ENCODE results near the gene SIGLEC7. TPM values are rescaled to one million over a fixed set of nuclear protein-coding genes. Genes with fewer than 3 reads are reported as not detected.
"Not testable (repeated sequence)": the region's sequence is repeated elsewhere in the genome, so short reads cannot be mapped to it uniquely, and the experiment has no call there.

Gene SIGLEC7
- total RNA-seq, 2 donors from 2014 or later, result 1.8 to 5.5 TPM

GRCh38 chr19:51135004-51135403, 7.1 kb upstream of the SIGLEC7 start:
- no peak for DNase-seq (ENCODE audit: low spot score)
- intact Hi-C loops (cut with DNase I), result no loop called here

- intact Hi-C loops (cut with DNase I), result no loop called here
- DNase-seq (ENCODE audit: low spot score), result peak; percentile 62
Measured at GRCh38 chr19:51135986-51136762, 5.9 kb upstream of the SIGLEC7 start.

- DNase-seq (ENCODE audit: low spot score), result peak; percentile 77
- intact Hi-C loops (cut with DNase I), result no loop called here
Measured at GRCh38 chr19:51136851-51137551, 5.1 kb upstream of the SIGLEC7 start.

GRCh38 chr19:51137792-51138425, 4.2 kb upstream of the SIGLEC7 start:
- intact Hi-C loops (cut with DNase I), result no loop called here
- DNase-seq (ENCODE audit: low spot score), result peak; percentile 57

- intact Hi-C loops (cut with DNase I), result no loop called here
- peak; percentile 87 for DNase-seq (ENCODE audit: low spot score)
Measured at GRCh38 chr19:51138549-51138979, 3.5 kb upstream of the SIGLEC7 start.

GRCh38 chr19:51139299-51140014, 2.6 kb upstream of the SIGLEC7 start:
- intact Hi-C loops (cut with DNase I), result no loop called here
- DNase-seq (ENCODE audit: low spot score), result peak; percentile 45

GRCh38 chr19:51140441-51140840, 1.7 kb upstream of the SIGLEC7 start:
- intact Hi-C loops (cut with DNase I), result no loop called here
- DNase-seq (ENCODE audit: low spot score), result no peak

GRCh38 chr19:51141181-51141580, 920 bp upstream of the SIGLEC7 start:
- DNase-seq (ENCODE audit: low spot score), result no peak
- intact Hi-C loops (cut with DNase I), result no loop called here

GRCh38 chr19:51142809-51143475, 841 bp downstream of the SIGLEC7 start:
- DNase-seq (ENCODE audit: low spot score), result not testable (repeated sequence)
- intact Hi-C loops (cut with DNase I), result loop anchor here in 1 of 2 donors (2.0 kb wide), 1 partner anchor 18 kb away; the partner anchor contains the start of gene SIGLEC9

- DNase-seq (ENCODE audit: low spot score), result no peak
- intact Hi-C loops (cut with DNase I), result loop anchor here in 1 of 2 donors (2.0 kb wide), 1 partner anchor 19 kb away; the partner anchor contains the start of gene SIGLEC9
Measured at GRCh38 chr19:51143486-51143885, 1.4 kb downstream of the SIGLEC7 start.

GRCh38 chr19:51144482-51145045, 2.5 kb downstream of the SIGLEC7 start:
- no peak for DNase-seq (ENCODE audit: low spot score)
- intact Hi-C loops (cut with DNase I), result no loop called here

GRCh38 chr19:51145916-51146493, 3.9 kb downstream of the SIGLEC7 start:
- no peak for DNase-seq (ENCODE audit: low spot score)
- intact Hi-C loops (cut with DNase I), result no loop called here

- no peak for DNase-seq (ENCODE audit: low spot score)
- intact Hi-C loops (cut with DNase I), result no loop called here
Measured at GRCh38 chr19:51146751-51147150, 4.7 kb downstream of the SIGLEC7 start.

GRCh38 chr19:51147663-51148062, 5.6 kb downstream of the SIGLEC7 start:
- DNase-seq (ENCODE audit: low spot score), result no peak
- intact Hi-C loops (cut with DNase I), result no loop called here

GRCh38 chr19:51148580-51148979, 6.5 kb downstream of the SIGLEC7 start:
- no peak for DNase-seq (ENCODE audit: low spot score)
- intact Hi-C loops (cut with DNase I), result no loop called here

GRCh38 chr19:51150627-51151026, 8.5 kb downstream of the SIGLEC7 start:
- no peak for DNase-seq (ENCODE audit: low spot score)
- intact Hi-C loops (cut with DNase I), result no loop called here

- intact Hi-C loops (cut with DNase I), result no loop called here
- no peak for DNase-seq (ENCODE audit: low spot score)
Measured at GRCh38 chr19:51156710-51157109, 14.6 kb downstream of the SIGLEC7 start.

GRCh38 chr19:51157265-51157664, 15.2 kb downstream of the SIGLEC7 start:
- no peak for DNase-seq (ENCODE audit: low spot score)
- intact Hi-C loops (cut with DNase I), result no loop called here

All from posterior vena cava (tissue), 2 donors.